Peyer's patch (tissue), 4 donors: ENCODE results near the gene ABCA3.

ENCODE experiments used
- POLR2A ChIP-seq, 2 donors: fragments of 450-650 bp; IDR thresholded peaks; one replicate each; pipeline ENCODE4 v1.5.1; 2017; ENCODE audit warnings: antibody characterized with exemption in 2 of 2, mild to moderate bottlenecking in 2 of 2, moderate library complexity in 2 of 2
- TF ChIP-seq, protein P1 (sequence below), 6 experiments: fragments of 450-650 bp in 4 of 6; fragments of 200-600 bp in 2 of 6; sonication (generic) in 1 of 6; IDR thresholded peaks; one replicate each; pipeline ENCODE4 v1.5.1; 2017 to 2019; ENCODE audit warnings: antibody characterized with exemption in 6 of 6, mild to moderate bottlenecking in 3 of 6, moderate library complexity in 1 of 6

DNA sequence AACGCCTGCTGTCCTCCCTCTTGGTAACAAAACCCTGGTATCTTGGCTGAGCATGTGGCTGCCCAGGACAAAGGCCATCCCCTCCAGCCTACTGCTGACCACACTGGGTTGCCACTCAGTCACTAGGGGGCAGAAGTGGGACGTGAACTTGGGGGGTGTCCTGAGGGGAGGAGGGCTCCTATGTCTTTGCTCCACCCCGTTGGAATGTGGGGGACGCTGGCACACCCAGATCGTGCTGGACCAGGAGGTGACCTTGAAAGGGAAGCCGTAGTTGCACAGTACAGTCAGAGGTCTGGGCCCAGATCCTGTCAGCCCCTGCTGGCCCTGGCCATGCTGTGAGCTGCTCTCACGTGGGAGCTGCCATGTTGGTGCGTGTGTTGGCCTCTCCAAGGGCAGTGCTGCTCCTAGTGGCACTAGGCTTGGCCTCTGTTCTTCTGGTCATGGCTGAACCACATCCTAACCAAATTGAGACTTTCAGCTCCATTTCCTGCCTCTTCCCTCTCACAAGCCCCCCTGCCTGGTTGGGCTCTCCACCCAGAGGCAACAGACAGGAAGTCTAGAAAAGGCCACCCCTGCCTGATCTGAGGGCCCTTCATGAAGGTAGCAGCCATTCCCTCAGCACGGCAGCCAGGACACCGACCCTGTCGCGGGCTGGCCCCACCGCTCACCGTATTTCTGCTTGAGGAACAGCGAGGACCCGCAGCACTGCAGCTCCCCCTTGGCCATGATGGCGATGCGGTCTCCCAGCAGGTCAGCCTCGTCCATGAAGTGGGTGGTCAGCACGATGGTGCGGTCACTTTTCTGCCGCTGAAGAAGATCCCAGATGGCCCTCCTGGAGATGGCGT is 43.6 kb downstream of the ABCA3 start:
- TF ChIP-seq, protein P1, sequence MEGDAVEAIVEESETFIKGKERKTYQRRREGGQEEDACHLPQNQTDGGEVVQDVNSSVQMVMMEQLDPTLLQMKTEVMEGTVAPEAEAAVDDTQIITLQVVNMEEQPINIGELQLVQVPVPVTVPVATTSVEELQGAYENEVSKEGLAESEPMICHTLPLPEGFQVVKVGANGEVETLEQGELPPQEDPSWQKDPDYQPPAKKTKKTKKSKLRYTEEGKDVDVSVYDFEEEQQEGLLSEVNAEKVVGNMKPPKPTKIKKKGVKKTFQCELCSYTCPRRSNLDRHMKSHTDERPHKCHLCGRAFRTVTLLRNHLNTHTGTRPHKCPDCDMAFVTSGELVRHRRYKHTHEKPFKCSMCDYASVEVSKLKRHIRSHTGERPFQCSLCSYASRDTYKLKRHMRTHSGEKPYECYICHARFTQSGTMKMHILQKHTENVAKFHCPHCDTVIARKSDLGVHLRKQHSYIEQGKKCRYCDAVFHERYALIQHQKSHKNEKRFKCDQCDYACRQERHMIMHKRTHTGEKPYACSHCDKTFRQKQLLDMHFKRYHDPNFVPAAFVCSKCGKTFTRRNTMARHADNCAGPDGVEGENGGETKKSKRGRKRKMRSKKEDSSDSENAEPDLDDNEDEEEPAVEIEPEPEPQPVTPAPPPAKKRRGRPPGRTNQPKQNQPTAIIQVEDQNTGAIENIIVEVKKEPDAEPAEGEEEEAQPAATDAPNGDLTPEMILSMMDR (IDR thresholded peaks at IDR 0.05): peak in 4 of 6 experiments; percentile 20 to 44 (median 30)
- TF ChIP-seq POLR2A (IDR thresholded peaks at IDR 0.05): no peak
